ENCODE measurements around the gene SNX25. TPM values are rescaled to one million over a fixed set of nuclear protein-coding genes. Genes with fewer than 3 reads are reported as not detected.

The SNX25 gene
- polyA plus RNA-seq, 1 donor (not counting 4 experiments of a cell fraction or from before 2014, with no cell fraction given), result 5.0 TPM

DNA sequence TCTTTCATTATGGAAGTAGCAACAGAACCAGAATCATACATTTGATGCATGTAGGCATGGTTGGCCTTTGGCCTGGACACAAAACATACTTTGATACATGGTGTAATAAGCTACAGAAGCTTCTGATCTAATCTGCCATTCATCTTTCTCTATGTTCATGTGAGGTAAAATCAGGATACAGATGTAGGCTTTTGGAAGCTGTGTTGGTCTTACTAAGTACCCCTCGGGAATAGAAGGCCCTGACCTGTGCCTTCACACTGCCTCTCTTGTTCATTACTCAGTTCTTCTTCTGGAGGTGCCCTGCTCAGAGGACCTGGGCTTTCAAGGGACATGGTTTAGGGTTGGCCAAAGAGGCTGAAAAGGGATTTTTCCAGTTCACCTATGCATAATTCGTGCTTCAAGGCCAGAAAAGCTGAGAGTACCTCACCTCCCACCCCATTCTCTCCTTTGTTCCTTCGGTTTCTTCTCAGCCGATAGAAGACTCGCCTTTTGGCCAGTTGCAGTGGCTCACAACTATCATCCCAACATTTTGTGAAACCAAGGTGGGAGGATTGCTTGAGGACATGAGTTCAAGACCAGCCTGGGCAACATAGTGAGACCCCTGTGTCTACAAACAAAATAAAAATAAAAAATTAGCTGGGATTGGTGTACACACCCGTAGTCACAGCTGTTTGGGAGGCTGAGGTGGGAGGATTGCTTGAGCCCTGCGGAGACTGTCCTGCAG, 25.9 kb downstream of the SNX25 start:
- dilution Hi-C loops (cut with MboI; ENCODE audit: extremely low pct_ligation_motif_present, low sequenced_read_pairs), result no loop called here
- H3K79me2 ChIP-seq (ENCODE audit: control insufficient read depth, insufficient read depth, low read length), result no peaks in the 10 kb centered on the region
- FAIRE-seq, result no peak

DNA sequence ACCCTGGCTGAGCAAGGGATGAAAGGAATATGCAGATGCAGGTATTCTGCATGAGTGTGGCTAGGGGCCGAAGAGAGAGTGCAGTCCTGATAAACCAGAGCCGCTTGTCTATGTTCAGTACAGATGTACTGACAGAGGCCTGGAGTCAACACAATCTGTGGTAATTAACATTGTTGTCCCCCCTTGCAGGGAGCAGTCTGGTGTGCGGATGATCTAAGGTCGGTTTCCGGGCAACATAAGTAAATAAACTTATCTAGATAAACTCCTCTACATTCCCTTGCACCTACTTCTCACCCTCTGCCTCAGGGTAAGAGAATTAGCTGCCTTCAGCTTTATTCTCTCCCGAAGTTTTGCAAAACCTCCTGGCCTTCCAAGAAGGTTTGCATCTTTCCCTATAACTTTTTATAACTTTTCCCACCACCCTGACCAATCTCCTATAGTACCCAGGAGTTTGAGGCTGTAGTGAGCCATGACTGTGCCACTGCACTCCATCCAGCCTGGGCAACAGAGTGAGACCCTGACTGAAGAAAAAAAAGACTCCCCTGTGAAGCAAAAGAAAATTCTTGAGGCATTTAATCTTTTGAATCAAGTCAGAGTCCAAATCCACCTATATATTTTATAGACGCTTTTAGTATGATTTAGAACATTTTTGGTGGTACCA, 26.6 kb downstream of the SNX25 start:
- DNase-seq (ENCODE audit: low read depth, low spot score) (no peak), FAIRE-seq (no peak)
- H4K20me1 ChIP-seq (ENCODE audit: control insufficient read depth, extremely low read depth, insufficient read depth, low read length), result no peaks in the 10 kb centered on the region
- dilution Hi-C loops (cut with MboI; ENCODE audit: extremely low pct_ligation_motif_present, low sequenced_read_pairs), result no loop called here
- H3K4me2 ChIP-seq (ENCODE audit: control insufficient read depth, extremely low read depth, insufficient read depth, low read depth, low read length), result no peak overlapping the region
- TF ChIP-seq EZH2 (IDR thresholded peaks at IDR 0.05; ENCODE audit: low read length), result no peak
- TF ChIP-seq, protein P1, sequence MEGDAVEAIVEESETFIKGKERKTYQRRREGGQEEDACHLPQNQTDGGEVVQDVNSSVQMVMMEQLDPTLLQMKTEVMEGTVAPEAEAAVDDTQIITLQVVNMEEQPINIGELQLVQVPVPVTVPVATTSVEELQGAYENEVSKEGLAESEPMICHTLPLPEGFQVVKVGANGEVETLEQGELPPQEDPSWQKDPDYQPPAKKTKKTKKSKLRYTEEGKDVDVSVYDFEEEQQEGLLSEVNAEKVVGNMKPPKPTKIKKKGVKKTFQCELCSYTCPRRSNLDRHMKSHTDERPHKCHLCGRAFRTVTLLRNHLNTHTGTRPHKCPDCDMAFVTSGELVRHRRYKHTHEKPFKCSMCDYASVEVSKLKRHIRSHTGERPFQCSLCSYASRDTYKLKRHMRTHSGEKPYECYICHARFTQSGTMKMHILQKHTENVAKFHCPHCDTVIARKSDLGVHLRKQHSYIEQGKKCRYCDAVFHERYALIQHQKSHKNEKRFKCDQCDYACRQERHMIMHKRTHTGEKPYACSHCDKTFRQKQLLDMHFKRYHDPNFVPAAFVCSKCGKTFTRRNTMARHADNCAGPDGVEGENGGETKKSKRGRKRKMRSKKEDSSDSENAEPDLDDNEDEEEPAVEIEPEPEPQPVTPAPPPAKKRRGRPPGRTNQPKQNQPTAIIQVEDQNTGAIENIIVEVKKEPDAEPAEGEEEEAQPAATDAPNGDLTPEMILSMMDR (optimal IDR thresholded peaks at IDR 0.05 in 1 of 3, IDR thresholded peaks at IDR 0.05 in 1 of 3, conservative IDR thresholded peaks at IDR 0.05 in 1 of 3; ENCODE audit: extremely low read depth in 1 of 3, insufficient read depth in 2 of 3, low read length in 3 of 3), result no peak
- no peak overlapping the region for H3K9ac ChIP-seq (ENCODE audit: control insufficient read depth, extremely low read depth, insufficient read depth, low read length)
- no peaks in the 10 kb centered on the region for H3K36me3 ChIP-seq (ENCODE audit: control insufficient read depth in 2 of 2, extremely low read depth in 1 of 2, insufficient read depth in 2 of 2, low read length in 2 of 2)
- no peaks in the 10 kb centered on the region for H3K79me2 ChIP-seq (ENCODE audit: control insufficient read depth, insufficient read depth, low read length)
- no peak overlapping the region for H3K4me3 ChIP-seq (ENCODE audit: control insufficient read depth in 2 of 3, extremely low read depth in 1 of 3, insufficient read depth in 2 of 3, low read depth in 1 of 3, low read length in 3 of 3)
- no peak overlapping the region for H3K27ac ChIP-seq (ENCODE audit: control insufficient read depth, insufficient read depth, low read length)
- H3K9me3 ChIP-seq (ENCODE audit: control insufficient read depth, low read depth, low read length), result no peaks in the 10 kb centered on the region
- H3K27me3 ChIP-seq (ENCODE audit: control insufficient read depth, extremely low read depth, insufficient read depth, low read length), result no peaks in the 10 kb centered on the region
- no peak overlapping the region for H2AFZ ChIP-seq (ENCODE audit: control insufficient read depth, low read length)
- H3K9me1 ChIP-seq (ENCODE audit: control insufficient read depth, extremely low read depth, insufficient read depth, low read length), result no peaks in the 10 kb centered on the region
- H3K4me1 ChIP-seq (ENCODE audit: control insufficient read depth, extremely low read depth, insufficient read depth, low read length), result no peaks in the 10 kb centered on the region

More for the DNA sequence above, 25.9 kb downstream of the SNX25 start:
- Histone ChIP-seq H3K9me3 (ENCODE audit: control insufficient read depth, low read depth, low read length) (no peaks in the 10 kb centered on the region), H3K36me3 (ENCODE audit: control insufficient read depth in 2 of 2, extremely low read depth in 1 of 2, insufficient read depth in 2 of 2, low read length in 2 of 2) (no peaks in the 10 kb centered on the region), H3K9ac (ENCODE audit: control insufficient read depth, extremely low read depth, insufficient read depth, low read length) (no peak overlapping the region), H3K4me3 (ENCODE audit: control insufficient read depth in 2 of 3, extremely low read depth in 1 of 3, insufficient read depth in 2 of 3, low read depth in 1 of 3, low read length in 3 of 3) (no peak overlapping the region), H3K4me2 (ENCODE audit: control insufficient read depth, extremely low read depth, insufficient read depth, low read depth, low read length) (no peak overlapping the region), H3K27ac (ENCODE audit: control insufficient read depth, insufficient read depth, low read length) (no peak overlapping the region), H4K20me1 (ENCODE audit: control insufficient read depth, extremely low read depth, insufficient read depth, low read length) (no peaks in the 10 kb centered on the region), H3K4me1 (ENCODE audit: control insufficient read depth, extremely low read depth, insufficient read depth, low read length) (no peaks in the 10 kb centered on the region), H3K27me3 (ENCODE audit: control insufficient read depth, extremely low read depth, insufficient read depth, low read length) (no peaks in the 10 kb centered on the region), H2AFZ (ENCODE audit: control insufficient read depth, low read length) (no peak overlapping the region), H3K9me1 (ENCODE audit: control insufficient read depth, extremely low read depth, insufficient read depth, low read length) (no peaks in the 10 kb centered on the region)
- TF ChIP-seq, protein P1 (optimal IDR thresholded peaks at IDR 0.05 in 1 of 3, IDR thresholded peaks at IDR 0.05 in 1 of 3, conservative IDR thresholded peaks at IDR 0.05 in 1 of 3; ENCODE audit: extremely low read depth in 1 of 3, insufficient read depth in 2 of 3, low read length in 3 of 3), result no peak
- no peak for TF ChIP-seq EZH2 (IDR thresholded peaks at IDR 0.05; ENCODE audit: low read length)
- no peak for DNase-seq (ENCODE audit: low read depth, low spot score)
